SKM-1 (cell line): ENCODE results near the gene NECAB3.
"Not testable (repeated sequence)": the region's sequence is repeated elsewhere in the genome, so short reads cannot be mapped to it uniquely, and the experiment has no call there.

Source experiments
- DNase-seq: peaks from one replicate; lab custom pipeline; 2025; ENCODE audit not compliant: unreplicated experiment; lab: John Stamatoyannopoulos, UW

NECAB3 gene, protein sequence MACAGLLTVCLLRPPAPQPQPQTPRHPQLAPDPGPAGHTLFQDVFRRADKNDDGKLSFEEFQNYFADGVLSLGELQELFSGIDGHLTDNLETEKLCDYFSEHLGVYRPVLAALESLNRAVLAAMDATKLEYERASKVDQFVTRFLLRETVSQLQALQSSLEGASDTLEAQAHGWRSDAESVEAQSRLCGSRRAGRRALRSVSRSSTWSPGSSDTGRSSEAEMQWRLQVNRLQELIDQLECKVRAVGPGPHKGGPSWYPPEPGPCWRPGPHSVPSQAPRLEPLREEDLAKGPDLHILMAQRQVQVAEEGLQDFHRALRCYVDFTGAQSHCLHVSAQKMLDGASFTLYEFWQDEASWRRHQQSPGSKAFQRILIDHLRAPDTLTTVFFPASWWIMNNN

GRCh38 chr20:33674294-33675135 is at the start of gene NECAB3:
TSS of gene NECAB3 (minus strand) at chr20:33674428. CDS start at chr20:33674352, 76 bp downstream.
- DNase-seq = peak; percentile 43

- DNase-seq = no peak
Measured at GRCh38 chr20:33721391-33722140, 47.3 kb upstream of the NECAB3 start.

- DNase-seq = peak; percentile 96
Measured at GRCh38 chr20:33719989-33720709, 45.9 kb upstream of the NECAB3 start, which contains the start of gene PXMP4. TSS of gene PXMP4 (minus strand) at chr20:33720310. CDS start at chr20:33720207, 103 bp downstream.

DNA sequence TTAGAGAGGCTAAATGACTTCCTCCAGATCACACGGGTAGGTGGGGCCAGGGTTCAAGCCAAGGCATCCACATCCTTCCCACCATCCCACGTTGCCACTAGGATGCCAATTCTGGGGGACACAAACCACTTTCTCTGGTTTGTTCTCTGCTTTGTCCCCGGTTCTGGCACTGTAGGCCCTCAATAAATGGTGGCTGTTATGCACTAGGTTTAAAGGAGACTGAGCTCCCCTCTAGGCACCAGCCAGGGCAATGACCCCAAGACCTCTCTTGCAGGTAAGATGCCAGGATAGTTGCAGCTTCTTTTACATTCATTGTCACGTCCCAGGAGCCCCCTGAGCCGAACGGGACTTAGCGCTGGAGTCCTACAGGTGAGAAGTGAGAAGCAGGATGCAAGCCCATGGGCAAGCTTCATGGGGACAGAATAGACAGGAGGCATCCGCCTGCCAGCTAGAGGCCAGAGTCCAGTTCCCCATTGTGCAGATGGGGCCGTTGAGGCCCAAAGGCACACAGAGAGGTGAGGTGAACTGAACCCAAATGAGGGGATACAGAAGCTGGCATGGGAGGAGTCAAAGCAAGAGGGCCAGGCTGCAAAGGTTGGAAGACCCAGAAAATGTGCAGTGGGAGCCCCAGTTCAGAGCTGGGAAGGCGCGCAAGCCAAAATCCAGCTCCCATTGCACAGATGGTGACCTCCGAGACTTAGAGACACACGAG is 45.2 kb upstream of the NECAB3 start:
- no peak for DNase-seq

DNA sequence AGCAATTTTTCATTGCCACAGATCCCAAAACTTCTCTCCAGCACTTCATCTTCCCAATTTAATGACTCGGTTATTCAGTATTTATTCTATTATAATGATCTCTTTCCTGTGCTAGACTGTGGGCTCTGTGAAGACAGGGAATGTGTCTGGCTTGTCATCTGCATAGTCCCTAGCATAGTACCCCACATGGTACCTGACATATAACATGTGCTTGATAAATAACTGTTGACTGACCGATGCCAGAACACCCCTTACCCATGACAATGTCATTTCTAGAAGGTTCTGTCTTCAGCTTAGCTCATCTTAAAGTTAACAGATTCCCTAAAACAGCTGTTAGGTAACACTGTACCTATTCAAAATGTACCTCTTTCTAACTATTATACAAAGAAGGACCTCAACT is 42.3 kb upstream of the NECAB3 start:
- no peak for DNase-seq

- no peak for DNase-seq
Measured at GRCh38 chr20:33713865-33714367, 39.7 kb upstream of the NECAB3 start.

GRCh38 chr20:33711446-33711738 is 37.2 kb upstream of the NECAB3 start:
- DNase-seq = no peak

DNA sequence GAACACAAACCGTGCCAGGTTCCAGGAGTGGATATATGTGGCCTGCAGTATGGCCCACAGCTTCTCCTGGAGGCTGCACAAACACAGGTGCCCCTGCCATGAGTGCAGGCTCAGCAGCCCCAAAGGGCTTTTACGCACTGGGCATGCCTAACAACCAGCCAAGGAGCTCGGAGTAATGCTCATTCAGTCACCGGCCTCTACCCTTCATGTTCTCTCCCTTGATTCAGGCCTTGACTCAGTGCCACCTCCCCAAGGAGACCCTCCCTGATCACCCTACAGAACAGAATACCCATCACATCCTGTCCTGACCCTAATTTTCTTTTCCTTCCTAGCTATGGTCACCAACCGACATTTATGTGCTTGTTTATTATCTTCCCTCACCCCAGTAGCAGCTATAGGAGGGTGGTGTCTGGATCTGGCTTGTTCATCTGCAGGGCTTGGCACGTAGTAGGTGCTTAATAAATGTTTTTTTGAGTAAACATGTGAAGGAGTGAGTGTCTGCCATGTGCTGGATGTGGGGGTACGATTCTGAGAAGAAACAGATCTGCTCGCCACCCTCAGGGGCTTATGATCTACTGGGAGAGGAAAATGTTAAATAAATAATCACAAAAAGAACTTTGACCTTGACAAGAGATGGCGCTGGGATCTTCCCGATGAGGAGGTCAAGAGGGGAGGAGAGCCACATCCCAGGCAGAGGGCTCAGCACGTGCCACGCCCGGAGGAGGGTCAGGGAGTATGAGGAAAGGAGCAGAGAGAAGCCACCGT is 36.6 kb upstream of the NECAB3 start:
- DNase-seq = no peak

GRCh38 chr20:33709905-33710541 is 35.8 kb upstream of the NECAB3 start:
- DNase-seq = no peak

DNA sequence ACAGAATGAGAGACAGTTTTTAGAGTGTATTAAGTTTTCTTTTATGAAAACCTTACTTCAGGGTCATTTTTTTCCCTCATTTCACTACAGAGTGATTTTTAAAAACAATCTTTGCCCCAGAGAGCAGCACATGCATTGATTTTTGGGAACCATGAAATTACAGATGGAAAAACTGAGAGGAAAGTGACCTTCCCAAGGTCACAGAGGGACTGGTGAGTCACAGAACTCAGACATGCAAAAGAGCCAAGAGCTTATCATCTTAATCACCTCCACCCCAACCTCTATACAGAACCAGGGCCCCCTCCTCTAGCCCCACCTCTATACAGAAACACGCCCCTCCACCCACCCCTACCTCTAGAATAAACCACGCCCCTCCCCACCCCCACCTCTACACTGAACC is 35.2 kb upstream of the NECAB3 start:
- DNase-seq = no peak

GRCh38 chr20:33707668-33708067 is 33.4 kb upstream of the NECAB3 start:
- no peak for DNase-seq

GRCh38 chr20:33704197-33704924 is 30.1 kb upstream of the NECAB3 start:
- DNase-seq = no peak

- no peak for DNase-seq
Measured at GRCh38 chr20:33703498-33704137, 29.4 kb upstream of the NECAB3 start.

GRCh38 chr20:33702861-33703260 is 28.6 kb upstream of the NECAB3 start:
- DNase-seq = no peak

- DNase-seq = no peak
Measured at GRCh38 chr20:33701629-33702450, 27.6 kb upstream of the NECAB3 start.

DNA sequence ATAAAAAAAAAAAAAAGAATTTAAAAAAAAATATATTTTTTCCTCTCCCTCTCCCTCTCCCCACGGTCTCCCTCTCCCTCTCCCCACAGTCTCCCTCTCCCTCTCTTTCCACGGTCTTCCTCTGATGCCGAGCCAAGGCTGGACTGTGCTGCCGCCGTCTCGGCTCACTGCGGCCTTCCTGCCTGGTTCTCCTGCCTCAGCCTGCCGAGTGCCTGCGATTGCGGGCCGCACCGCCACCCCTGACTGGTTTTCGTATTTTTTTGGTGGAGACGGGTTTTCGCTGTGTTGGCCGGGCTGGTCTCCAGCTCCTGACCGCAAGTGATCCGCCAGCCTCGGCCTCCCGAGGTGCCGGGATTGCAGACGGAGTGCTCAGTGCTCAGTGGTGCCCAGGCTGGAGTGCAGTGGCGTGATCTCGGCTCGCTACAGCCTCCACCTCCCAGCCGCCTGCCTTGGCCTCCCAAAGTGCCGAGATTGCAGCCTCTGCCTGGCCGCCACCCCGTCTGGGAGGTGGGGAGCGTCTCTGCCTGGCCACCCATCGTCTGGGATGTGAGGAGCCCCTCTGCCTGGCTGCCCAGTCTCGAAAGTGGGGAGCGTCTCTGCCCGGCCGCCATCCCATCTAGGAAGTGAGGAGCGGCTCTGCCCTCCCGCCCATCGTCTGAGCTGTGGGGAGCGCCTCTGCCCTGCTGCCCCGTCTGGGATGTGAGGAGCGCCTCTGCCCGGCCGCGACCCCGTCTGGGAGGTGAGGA is 26.6 kb upstream of the NECAB3 start:
- DNase-seq = not testable (repeated sequence)
